HG03575 (cell line): ENCODE measurements around the gene CCZ1B.
A peak's percentile ranks its signal among the peaks of the same experiment; 100 is the strongest.
"Not testable (repeated sequence)": the region's sequence is repeated elsewhere in the genome, so short reads cannot be mapped to it uniquely, and the experiment has no call there.

Source experiments
- ATAC-seq: cut with Tn5 transposase; IDR thresholded peaks from one replicate; pipeline ENCODE4 v1.9.1; 2021; ENCODE audit not compliant: unreplicated experiment, insufficient number of reproducible peaks, low FRiP score; ENCODE audit errors: extremely low read depth

The CCZ1B gene

GRCh38 chr7:6826151-6826550 is at the start of gene CCZ1B:
Gene CCZ1B, minus strand, starts transcription at chr7:6826275. Its CDS starts 78 bp downstream, at chr7:6826197.
- ATAC-seq = peak; percentile 88

DNA sequence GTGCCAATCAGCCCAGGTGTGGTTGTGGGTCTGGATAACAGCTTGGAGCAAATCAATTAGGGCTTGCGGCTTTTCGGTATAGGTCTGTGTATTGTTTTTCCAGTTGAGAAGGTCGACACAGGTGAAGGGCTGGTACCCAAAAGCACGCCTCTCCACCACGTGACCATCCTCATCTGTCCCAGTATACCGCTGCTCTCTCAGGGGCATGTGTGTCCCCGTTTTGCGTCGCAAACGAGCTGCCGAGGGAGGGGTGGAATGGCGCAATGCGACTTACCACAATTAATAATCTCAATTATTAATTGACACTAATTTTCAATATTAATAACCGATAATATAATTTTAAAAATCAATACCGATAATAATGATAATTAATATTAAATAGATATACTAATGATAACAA is 48.9 kb upstream of the CCZ1B start:
- not testable (repeated sequence) for ATAC-seq

DNA sequence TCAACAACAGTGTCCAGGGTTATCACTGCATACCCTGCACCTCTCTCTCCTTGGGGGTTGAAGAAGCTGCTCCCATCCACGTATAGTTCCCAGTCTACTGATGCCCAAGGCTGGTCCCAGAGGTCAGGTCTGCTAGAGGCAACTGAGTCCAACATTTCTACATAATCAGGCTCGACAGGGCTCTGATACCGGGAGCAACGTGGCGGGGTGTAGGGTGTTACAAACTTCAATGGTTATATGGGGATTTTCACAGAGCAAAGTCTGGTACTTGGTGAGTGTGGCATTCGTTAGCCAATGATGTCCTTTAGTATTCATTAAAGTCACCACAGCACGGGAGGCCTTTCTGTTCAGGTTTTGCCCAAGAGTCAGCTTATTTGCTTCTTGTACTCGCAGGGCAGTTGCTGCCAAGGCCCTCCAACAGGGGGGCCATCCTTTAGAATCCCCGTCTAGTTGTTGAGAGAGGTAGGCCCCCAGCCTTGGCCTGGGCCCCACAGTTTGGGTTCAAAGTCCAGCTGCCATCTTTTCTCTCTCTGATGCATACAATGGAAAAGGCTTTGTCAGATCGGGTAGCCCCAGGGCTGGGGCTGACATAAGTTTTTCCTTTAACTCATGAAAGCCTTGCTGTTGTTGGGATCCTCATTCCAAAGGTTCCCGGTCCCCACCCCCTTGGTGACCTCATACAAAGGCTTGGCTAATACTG is 46.3 kb upstream of the CCZ1B start:
- not testable (repeated sequence) for ATAC-seq

GRCh38 chr7:6871421-6872144 is 45.5 kb upstream of the CCZ1B start:
- ATAC-seq = not testable (repeated sequence)

GRCh38 chr7:6864751-6865150 is 38.7 kb upstream of the CCZ1B start:
- ATAC-seq = not testable (repeated sequence)

GRCh38 chr7:6864188-6864587 is 38.1 kb upstream of the CCZ1B start:
- not testable (repeated sequence) for ATAC-seq

GRCh38 chr7:6862876-6863275 is 36.8 kb upstream of the CCZ1B start:
- not testable (repeated sequence) for ATAC-seq

DNA sequence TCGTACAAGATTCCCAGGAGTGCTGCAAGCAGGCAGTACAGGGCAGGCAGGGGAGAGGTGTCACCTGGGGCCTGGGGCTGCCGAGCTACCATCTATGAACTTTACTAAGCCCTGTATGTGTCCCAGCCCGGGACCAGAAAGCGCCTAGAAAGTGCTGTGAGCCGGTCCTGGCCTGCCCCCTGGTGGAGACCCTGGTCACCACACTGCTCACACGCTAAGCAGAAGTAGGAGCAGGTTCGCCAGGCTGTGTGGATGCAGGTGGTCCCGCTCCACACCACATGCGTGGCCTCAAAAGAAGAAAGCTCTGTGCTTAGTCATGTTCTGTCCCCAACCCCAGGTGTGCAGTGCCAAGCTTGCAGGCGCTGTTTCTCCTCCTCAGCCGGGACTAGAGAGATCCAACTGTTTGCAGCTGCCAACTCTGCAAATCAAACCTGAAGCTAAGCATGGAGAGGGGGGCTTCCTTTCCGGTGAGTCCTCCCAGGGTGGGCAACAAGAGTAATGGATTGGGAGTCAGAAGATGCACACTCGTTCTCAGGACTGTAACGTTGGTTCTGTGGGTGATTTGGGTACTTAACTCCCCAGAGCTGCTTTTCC is 31.7 kb upstream of the CCZ1B start:
- not testable (repeated sequence) for ATAC-seq

DNA sequence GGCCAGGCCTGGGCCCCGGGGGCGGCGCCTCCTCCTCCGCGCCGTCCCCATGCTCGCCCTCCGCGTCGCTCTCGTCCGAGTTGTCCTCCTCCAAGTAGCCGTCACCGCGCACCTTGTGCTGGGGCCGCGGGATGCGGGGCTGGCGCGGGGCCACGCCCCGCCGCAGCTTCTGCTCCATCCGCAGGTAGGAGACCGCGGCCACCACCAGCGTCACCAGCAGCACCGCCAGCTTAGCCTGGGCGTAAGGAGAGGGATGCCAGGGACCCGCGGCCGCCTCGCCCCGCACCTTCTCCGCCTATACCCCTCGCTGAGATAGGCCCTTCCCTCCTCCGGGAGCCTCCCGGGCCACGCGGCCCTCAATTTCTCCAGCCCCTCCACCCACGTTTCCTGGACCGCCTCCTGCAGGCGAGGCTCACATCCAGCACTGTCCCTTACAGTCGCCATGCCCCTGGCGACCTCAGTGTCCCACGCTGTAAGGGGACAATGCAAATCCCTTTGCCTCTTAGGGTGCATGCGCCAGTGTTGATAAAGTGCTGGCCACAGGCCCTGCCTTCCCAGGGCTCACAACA is 29.6 kb upstream of the CCZ1B start:
- ATAC-seq = not testable (repeated sequence)

DNA sequence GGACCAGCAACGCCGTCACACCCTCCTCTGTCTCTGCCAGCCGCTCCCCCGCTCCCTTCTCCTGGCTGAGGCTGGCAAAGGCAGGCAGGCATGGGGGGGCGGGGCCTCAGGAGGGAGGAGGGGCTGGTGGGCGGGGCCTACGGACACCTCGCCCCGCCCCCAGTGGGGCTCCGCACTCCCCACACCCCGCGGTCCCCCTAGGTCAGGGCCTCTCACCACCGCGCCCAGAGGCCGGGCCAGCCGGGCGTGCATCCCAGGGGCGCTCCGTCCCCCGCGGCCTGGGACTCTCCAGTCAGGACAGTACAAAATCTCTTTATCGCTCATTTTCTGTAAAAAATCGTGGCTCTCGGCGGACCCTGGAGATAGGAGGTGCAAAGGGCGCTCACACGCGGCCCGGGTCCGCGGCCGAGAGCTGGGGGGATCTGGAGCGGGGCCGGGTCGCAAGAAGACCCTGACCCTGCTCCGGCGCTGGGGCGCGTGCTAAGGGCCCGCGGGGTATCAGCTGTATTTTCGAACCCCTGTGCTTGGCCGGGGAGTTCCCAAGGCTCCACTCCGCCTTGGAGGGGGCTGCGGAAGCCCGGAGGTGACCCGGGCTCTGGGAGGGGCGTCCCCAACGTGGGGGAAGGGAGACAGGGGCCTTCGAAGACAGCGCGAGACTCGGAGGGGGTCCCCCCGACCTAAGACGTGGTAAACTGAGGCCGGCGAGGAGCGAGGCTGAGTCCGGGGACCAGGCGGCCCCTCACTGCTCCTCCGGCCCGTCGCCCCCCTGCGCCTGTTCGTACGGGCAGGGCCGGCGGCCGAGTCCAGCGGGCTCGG is 28.9 kb upstream of the CCZ1B start:
- not testable (repeated sequence) for ATAC-seq

DNA sequence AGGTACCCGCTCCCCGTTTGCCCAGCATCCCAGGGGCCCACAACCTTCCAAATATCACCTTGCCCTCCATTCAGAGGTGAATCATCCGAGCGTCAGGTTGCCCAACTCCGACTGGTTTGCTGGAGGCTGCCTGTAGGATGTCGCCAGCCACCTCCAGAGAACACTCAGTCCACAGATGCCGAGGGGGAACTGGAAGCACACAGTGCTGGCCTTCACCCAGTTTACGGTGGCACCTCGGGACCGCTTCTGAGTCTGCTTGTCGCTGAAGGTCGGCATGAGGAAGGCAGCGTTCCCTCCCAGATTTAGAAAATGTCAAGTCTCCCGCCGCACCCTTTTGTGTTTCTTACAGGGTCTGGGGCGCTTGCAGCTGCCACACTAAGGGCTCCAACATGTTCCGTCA is 27.6 kb upstream of the CCZ1B start:
- ATAC-seq = not testable (repeated sequence)

DNA sequence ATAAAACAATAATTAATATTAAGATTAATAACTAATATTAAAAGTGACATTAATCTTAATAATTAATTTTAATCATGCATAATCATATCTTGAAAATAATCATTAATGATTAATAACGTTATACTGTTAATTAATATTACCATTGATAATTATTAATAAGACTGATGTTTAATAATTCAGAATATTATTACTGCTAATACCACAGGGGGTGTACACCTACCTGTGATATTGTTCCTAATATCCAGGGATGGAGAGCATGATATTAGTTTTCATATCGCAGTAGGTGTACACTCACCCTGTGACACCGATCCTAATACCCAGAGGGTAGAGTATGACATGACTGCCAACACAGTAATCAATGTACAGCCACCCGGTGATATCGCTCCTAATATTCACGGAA is 23.1 kb upstream of the CCZ1B start:
- ATAC-seq = not testable (repeated sequence)

DNA sequence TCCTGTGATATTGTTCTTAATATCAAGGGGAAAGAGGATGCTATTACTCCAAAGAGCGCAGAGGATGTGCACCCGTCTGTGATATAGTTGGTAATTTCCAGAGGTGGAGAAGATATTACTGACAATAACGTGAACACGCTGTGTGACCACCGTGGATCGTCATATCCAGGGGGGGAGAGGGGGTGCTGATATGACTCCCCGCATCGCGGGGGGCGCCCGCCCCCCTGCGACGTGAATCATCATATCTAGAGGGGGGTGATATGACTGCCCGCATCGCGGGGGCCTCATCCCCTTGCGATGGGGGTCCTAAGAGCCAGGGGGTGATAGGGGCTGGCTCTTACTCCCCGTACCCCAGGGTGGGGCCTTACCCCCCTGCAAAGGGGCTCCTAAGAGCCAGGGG is 21.7 kb upstream of the CCZ1B start:
- ATAC-seq = not testable (repeated sequence)

GRCh38 chr7:6845971-6846449 is 19.9 kb upstream of the CCZ1B start:
- not testable (repeated sequence) for ATAC-seq

DNA sequence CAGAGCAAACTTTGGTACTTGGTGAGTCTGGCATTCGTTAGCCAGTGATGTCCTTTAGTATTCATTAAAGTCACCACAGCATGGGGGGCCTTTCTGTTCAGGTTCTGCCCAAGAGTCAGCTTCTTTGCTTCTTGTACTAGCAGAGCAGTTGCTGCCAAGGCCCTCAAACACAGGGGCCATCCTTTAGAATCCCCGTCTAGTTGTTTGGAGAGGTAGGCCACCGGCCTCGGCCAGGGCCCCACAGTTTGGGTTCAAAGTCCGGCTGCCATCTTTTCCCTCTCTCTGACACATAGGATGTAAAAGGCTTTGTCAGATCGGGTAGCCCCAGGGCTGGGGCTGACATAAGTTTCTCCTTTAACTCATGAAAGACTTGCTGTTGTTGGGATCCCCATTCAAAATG is 17.6 kb upstream of the CCZ1B start:
- not testable (repeated sequence) for ATAC-seq

GRCh38 chr7:6843092-6843491 is 17.0 kb upstream of the CCZ1B start:
- ATAC-seq = not testable (repeated sequence)

- not testable (repeated sequence) for ATAC-seq
These were observed 16.3 kb upstream of the CCZ1B start for GRCh38 chr7:6842278-6842921.

DNA sequence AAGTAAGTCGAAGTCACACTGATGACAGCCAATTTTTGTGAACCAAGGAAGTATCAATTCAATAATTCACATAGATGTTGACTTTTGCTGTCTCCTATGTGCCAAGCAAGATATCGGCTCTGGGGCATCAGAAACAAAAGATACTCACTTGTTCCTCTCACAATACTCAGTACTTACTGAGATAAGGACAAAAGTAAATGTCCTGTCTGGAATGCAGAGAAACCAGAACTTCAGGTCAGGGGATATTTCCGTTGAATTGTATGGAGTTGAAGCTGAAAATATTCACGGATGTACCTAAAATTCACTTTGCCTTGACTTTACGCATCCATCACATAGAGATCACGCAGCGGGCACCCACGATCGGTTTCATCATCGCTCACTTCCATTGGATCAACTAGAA is 11.0 kb upstream of the CCZ1B start:
- ATAC-seq = not testable (repeated sequence)
